SH-SY5Y (cell line): Measurements from ENCODE around the gene SLC6A4.

Experiments used
- GATA2 ChIP-seq: IDR thresholded peaks from 2 replicates; pipeline ENCODE4 v1.6.1; 2011; ENCODE audit warnings: mild to moderate bottlenecking, low read depth, low read length
- GATA3 ChIP-seq: IDR thresholded peaks from 2 replicates; pipeline ENCODE4 v1.6.1; 2011; ENCODE audit warnings: low read depth, mild to moderate bottlenecking, low read length, moderate library complexity

Gene SLC6A4

GRCh38 chr17:30217746-30218245, 17.7 kb downstream of the SLC6A4 start:
- TF ChIP-seq GATA2 (no peak), GATA3 (no peak)

- TF ChIP-seq GATA3: no peak
- TF ChIP-seq GATA2: no peak
These were observed 18.4 kb downstream of the SLC6A4 start for GRCh38 chr17:30217054-30217453.

DNA sequence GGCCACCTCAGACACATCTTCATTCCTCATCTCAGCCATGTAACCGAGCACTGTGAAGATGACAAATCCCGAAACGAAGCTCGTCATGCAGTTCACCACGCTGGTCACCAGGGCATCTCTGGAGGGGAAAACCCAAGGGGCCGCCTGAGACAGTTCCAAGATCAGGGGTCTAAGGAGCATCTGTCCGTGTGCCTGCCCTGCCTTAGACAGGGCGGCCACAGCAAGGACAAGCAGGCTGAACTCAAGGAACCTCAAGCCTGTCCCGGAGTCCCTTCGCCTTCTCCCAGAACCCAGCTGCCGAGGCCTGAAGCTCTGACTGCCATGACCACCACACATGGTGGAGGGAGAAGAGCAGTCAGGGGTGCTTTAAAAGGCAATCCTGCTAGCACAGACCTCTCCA, 22.7 kb downstream of the SLC6A4 start:
- TF ChIP-seq GATA2: no peak
- TF ChIP-seq GATA3: no peak

- TF ChIP-seq GATA3 (no peak), GATA2 (no peak)
These were observed 24.1 kb downstream of the SLC6A4 start for GRCh38 chr17:30211371-30211770.

DNA sequence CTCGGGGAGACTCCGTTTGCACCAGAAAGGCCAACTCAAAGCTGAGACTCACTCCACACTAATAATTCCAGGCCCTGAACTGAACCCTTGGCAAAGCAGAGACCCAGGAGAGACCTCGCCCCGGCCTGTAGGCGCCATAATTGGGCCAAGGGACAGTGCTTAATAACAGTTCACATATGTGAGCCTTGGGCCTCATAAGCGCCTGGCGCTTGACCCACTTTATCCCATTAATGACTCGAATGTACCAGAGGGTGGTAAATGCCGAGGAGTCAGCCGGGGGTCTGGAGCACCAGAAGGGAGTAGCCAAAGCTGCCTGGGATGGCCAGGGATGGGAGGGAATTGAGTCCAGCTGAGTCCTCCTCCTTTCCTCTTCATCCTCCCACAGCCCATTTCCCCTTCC, 24.6 kb downstream of the SLC6A4 start:
- TF ChIP-seq GATA3 (no peak), GATA2 (no peak)

GRCh38 chr17:30210366-30210765, 25.1 kb downstream of the SLC6A4 start:
- TF ChIP-seq GATA2 (no peak), GATA3 (no peak)

DNA sequence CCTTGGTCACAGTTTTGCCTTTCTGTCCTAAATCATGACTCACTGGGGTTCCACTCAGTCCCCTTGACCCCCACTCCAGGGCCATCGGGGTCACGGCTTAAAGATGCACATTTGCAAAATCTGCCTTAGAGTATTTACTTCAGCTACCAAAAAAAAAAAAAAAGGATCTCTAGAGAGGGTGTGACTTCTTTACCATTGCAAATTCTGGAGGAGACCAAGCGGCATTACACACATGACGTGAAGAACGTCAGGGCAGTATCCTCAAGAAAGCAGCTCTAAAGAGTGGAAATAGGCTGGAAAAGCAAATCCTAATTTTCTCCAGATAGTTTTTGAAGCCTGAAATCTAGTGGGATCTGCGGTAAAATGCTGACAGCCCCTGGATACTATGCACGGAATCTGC, 25.6 kb downstream of the SLC6A4 start:
- TF ChIP-seq GATA2 (no peak), GATA3 (no peak)

GRCh38 chr17:30208214-30208613, 27.3 kb downstream of the SLC6A4 start:
- TF ChIP-seq GATA2 (no peak), GATA3 (no peak)

DNA sequence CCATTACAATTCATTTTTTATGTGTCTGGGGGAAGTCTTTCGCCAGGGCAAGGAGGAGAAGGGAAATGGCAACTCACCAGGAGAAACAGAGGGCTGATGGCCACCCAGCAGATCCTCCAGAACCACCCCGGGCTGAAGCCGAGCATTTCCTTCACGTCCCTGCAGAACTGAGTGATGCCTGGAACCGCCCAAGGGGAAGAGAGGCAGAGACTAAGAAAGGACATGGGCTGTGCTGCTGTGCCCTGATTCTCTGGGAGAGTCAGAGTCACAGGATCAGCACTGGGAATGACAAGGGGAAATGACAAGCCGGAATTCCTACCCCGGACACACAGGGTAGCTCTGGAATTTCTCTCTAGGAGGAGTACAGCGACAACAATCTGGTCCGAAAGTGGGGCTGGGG, 27.8 kb downstream of the SLC6A4 start:
- TF ChIP-seq GATA3: no peak
- no peak for TF ChIP-seq GATA2

DNA sequence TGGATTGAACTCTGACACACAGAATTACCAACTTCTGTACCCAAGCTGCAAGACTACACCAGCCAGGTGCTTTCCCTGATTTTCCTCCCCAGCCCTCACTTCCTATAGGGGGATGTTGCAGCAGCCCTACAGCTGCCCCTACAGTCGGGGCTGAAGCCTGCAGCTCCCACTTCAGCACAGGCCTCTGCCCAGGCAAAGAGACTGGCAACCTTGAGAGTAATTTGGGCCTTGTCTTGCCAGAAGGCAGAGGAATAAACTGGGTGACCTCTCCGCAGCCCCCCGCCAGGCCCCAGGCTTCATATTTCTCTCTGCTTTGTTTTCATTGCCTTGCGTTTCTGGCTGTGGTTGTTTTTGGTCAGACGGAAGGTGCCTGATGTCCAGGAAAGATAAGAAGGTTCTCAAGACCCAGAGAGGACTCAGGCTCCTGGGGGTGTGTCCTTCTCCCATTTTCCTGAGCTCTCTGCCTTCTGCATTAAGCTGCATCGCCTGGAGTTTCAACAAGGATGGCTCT, 32.0 kb downstream of the SLC6A4 start:
- TF ChIP-seq GATA3 (no peak), GATA2 (no peak)

DNA sequence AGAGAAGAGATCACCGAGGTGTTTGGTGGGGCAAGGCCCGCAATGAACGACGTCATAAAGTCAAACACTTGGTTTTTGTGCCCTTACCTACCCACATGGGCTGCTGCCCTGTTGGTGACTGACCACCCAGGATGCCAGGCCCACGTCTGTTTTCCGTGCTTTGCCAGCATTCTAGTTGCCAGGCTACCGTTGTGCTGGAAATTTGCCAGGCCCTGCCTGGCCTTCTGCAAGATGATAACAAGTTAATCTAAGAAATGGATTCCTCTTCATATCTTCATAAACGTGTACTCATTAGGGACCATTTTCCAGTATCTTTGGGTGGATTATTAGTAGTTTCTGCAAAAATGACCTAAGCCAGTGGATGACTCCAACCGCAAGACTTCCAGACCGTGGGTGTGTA, 35.4 kb downstream of the SLC6A4 start:
- TF ChIP-seq GATA2 (no peak), GATA3 (no peak)

DNA sequence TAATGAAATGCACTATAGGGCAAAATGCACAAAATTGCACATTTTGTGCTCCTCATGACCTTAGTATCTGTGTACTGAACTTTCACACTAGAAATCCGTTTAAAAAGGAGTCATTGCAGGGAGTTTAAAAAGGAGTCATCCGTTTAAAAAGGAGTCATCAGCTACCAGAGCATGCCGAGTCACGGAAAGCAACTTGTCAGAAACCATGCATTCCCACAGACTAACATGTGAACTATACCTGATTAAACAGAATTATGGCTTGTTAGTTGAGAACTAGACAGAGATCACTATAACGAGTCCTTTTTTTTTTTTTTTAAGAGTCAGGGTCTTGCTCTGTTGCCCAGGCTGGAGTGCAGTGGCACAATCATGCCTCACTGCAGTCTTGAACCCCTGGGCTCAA, 35.9 kb downstream of the SLC6A4 start:
- TF ChIP-seq GATA3 (no peak), GATA2 (no peak)

DNA sequence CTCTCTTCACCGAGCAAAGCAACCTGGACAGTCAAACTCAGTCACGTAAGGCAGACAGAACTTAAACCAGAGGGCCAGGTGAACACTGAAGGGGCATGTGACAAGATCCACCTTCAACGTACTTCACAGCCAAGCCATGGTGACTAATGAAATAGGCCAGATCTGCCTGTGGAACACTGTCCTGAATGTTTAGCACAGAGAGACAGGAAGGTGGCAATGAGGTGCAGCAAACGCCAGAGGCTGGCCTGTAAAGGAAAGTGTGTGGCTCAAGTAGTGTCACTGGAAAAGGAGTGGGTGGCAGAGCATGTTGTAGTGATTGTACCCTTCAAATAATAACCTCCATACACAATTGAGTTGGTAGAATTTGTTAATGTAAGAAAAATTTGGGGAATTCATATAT, 38.1 kb downstream of the SLC6A4 start:
- TF ChIP-seq GATA2 (no peak), GATA3 (no peak)

DNA sequence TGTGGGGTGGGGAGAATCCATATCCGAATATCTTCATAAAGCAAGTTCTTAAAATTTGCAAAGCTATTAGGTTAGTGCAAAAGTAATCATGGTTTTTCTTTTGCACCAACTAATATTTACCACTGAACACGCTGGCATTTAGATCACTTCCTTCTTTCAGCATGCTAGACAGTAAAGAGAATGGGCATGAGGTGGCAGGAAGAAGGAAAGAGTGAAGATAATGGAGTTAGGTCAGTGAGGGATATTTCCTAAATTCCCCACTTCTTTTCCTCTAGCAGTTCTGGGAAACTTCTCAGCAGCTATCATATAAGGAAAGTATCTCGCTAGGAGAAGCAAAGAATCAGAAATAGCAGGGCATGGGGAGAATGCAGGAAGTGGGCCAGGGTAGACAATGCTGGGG, 39.0 kb downstream of the SLC6A4 start:
- TF ChIP-seq GATA3 (no peak), GATA2 (no peak)

DNA sequence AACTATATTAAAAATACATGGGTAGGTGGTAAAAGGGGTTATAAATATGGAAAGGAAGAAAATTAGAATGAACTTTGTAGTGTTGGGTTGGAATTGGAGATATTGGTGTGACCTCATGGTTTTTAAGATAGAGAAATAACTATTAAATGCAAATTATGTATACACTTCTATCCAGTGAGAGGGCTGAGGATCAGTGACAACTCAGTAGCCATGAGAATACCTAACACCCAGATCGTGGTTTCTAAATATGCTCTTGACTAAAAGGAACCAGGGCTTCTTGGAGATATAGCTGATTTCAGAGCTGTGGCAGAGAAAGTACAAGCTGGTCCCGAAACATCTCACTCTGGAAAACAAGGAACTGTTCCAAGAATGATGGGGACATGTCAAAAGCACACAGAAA, 44.4 kb downstream of the SLC6A4 start:
- no peak for TF ChIP-seq GATA3
- TF ChIP-seq GATA2: no peak
